A549 (cell line): ENCODE measurements around the gene NDC1. TPM values are rescaled to one million over a fixed set of nuclear protein-coding genes. Genes with fewer than 3 reads are reported as not detected.

ENCODE experiments used
- ATAC-seq, 2 experiments: fragments of 200-7000 bp in 1 of 2; fragments of >200 bp in 1 of 2; cut with Nextera tagmentation in 1 of 2; cut with Tn5 transposase in 1 of 2; 3 replicates each; pipeline versions ENCODE4 v1.8.0 to v1.9.1; 2018 to 2020; ENCODE audit warnings: mild to moderate bottlenecking in 1 of 2, moderate library complexity in 1 of 2
- CTCF ChIA-PET: fragments of 300-600 bp; sonication (Branson Sonifier 250); formaldehyde crosslinking; extraction: SDS; loops from one replicate; lab custom pipeline; 2021; ENCODE audit warnings: antibody characterized with exemption, inconsistent platforms; lab: Yijun Ruan, JAX
- POLR2A ChIA-PET: fragments of 350-600 bp; formaldehyde crosslinking; extraction: SDS; loops from one replicate; lab custom pipeline; 2021; ENCODE audit warnings: antibody characterized with exemption, inconsistent platforms; lab: Yijun Ruan, JAX
- DNase-seq, 2 experiments: peaks; one replicate each; pipeline versions ENCODE4 v3.0.0 to v3.0.0-alpha.2; 2011 to 2016; ENCODE audit warnings: low read depth in 1 of 2, low spot score in 1 of 2
- FAIRE-seq: peaks from 2 replicates; lab custom pipeline; 2011; peaks lifted over from hg19 to GRCh38; lab: Jason Lieb, UNC
- H3K27ac ChIP-seq, 2 experiments: fragments of >200 bp; sonication (Bioruptor Twin); formaldehyde crosslinking; 3 replicates each; pipeline ENCODE4 v1.5.1; 2016 to 2017
- H3K4me1 ChIP-seq: fragments of >200 bp; sonication (Bioruptor Twin); formaldehyde crosslinking; 3 replicates; pipeline ENCODE4 v1.6.1; 2016
- H3K4me2 ChIP-seq: fragments of >200 bp; sonication (Bioruptor Twin); formaldehyde crosslinking; 3 replicates; pipeline ENCODE4 v1.6.1; 2016
- H3K4me3 ChIP-seq: fragments of >200 bp; sonication (Bioruptor Twin); formaldehyde crosslinking; 3 replicates; pipeline ENCODE4 v1.5.1; 2016
- H3K9me3 ChIP-seq: fragments of >200 bp; sonication (Bioruptor Twin); formaldehyde crosslinking; 3 replicates; pipeline ENCODE4 v1.6.1; 2016
- CBX8 ChIP-seq: fragments of 200-600 bp; sonication (generic); IDR thresholded peaks from 2 replicates; pipeline ENCODE4 v1.6.1; 2016
- CHD4 ChIP-seq: fragments of 200-600 bp; sonication (generic); IDR thresholded peaks from 2 replicates; pipeline ENCODE4 v1.6.1; 2016; ENCODE audit warnings: antibody characterized with exemption, mild to moderate bottlenecking, borderline replicate concordance
- EHMT2 ChIP-seq: fragments of 200-600 bp; sonication (generic); IDR thresholded peaks from 2 replicates; pipeline ENCODE4 v1.6.1; 2016; ENCODE audit warnings: antibody characterized with exemption, low read depth, mild to moderate bottlenecking, moderate library complexity
- EP300 ChIP-seq, 2 experiments: fragments of >200 bp; sonication (Bioruptor Twin); formaldehyde crosslinking; IDR thresholded peaks; 2 replicates in 1 of 2; 3 replicates in 1 of 2; pipeline ENCODE4 v1.6.1; 2016 to 2017
- MAZ ChIP-seq: fragments of 150-350 bp; IDR thresholded peaks from 2 replicates; pipeline ENCODE4 v1.6.1; 2014; ENCODE audit warnings: antibody characterized with exemption, low read depth, low read length, borderline replicate concordance
- POLR2AphosphoS2 ChIP-seq: conservative IDR thresholded peaks from 2 replicates; pipeline ENCODE4 v1.6.1; 2012; ENCODE audit warnings: low read length, improper control_type of control experiment, inconsistent platforms
- RARB ChIP-seq: fragments of 250-450 bp; sonication (Bioruptor Pico); IDR thresholded peaks from 2 replicates; pipeline ENCODE4 v1.8.0; 2021; ENCODE audit warnings: mild to moderate bottlenecking, moderate library complexity
- WGBS: methylation state at CpG from one replicate; pipeline ENCODE4 v1.1.6; 2017; ENCODE audit errors: missing lambda C conversion rate; 5-methylcytosine and 5-hydroxymethylcytosine counted together
- polyA plus RNA-seq, 4 experiments: library from polyadenylated mRNA; depleted of rRNA in 3 of 4; stranded (reverse); fragments of >200 nt; fragmentation: RNase III in 1 of 4; extraction: RNeasy Plus Mini Kit Qiagen cat#74134 plus additional on column Dnase treatment in 1 of 4; gene quantifications; 2 replicates in 3 of 4; 3 replicates in 1 of 4; pipeline ENCODE4 v1.2.3, GENCODE V29; 2011 to 2017
- TF ChIP-seq, protein P1 (sequence below): fragments of 150-350 bp; IDR thresholded peaks from 2 replicates; pipeline ENCODE4 v1.6.1; 2014; ENCODE audit warnings: low read depth, mild to moderate bottlenecking, low read length
- TF ChIP-seq, protein P2 (sequence below): fragments of 450-650 bp; IDR thresholded peaks from 2 replicates; pipeline ENCODE4 v1.6.1; 2014; ENCODE audit warnings: antibody characterized with exemption
- TF ChIP-seq, protein P3 (sequence below): fragments of 200-600 bp; sonication (generic); IDR thresholded peaks from 2 replicates; pipeline ENCODE4 v1.6.1; 2016; ENCODE audit warnings: antibody characterized with exemption, mild to moderate bottlenecking, moderate library complexity
- TF ChIP-seq, protein P4 (sequence below): IDR thresholded peaks from 2 replicates; pipeline ENCODE4 v1.6.1; 2012; ENCODE audit warnings: low read depth, borderline replicate concordance
- TF ChIP-seq, protein P5 (sequence below): IDR thresholded peaks from 2 replicates; pipeline ENCODE4 v1.6.1; 2012

The NDC1 gene
- polyA plus RNA-seq, 2 of the 4 experiments (the other 2 are of a cell fraction): 26.4 to 49.5 TPM

DNA sequence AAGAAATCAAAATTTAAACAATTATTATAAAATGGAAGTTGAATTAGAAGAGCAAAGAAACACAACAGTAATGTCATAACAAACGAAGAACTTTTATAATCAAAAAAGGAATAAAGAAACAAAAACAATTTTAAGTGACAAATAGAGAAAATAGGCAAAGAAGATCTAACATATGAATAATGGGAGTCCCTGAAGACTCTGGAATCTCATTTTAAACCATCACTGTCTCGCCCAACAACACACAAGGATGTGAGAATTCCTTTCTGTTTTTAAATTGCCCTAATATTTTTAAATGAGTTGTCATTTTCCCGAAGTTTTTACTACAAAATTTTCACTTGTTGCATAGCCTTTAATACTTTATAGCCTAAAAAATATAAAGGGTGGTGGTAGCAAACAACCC is 4.3 kb upstream of the NDC1 start:
- TF ChIP-seq EP300 (IDR thresholded peaks at IDR 0.05) (no peak), POLR2AphosphoS2 (no peak)
- TF ChIP-seq, protein P1, sequence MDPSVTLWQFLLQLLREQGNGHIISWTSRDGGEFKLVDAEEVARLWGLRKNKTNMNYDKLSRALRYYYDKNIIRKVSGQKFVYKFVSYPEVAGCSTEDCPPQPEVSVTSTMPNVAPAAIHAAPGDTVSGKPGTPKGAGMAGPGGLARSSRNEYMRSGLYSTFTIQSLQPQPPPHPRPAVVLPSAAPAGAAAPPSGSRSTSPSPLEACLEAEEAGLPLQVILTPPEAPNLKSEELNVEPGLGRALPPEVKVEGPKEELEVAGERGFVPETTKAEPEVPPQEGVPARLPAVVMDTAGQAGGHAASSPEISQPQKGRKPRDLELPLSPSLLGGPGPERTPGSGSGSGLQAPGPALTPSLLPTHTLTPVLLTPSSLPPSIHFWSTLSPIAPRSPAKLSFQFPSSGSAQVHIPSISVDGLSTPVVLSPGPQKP: no peak
- no peaks in the 10 kb centered on the region for H3K4me1 ChIP-seq
- no peak overlapping the region for H3K27ac ChIP-seq
- WGBS: 2% methylated on average over 3 of the region's 3 CpGs
- FAIRE-seq (no peak), ATAC-seq (no peak), DNase-seq (no peak)
- H3K4me2 ChIP-seq: no peak overlapping the region
- 0 out of 3 replicates have a peak, but pooled peaks cover 9% of the 10 kb centered on the region for H3K9me3 ChIP-seq
- ChIA-PET POLR2A (no interaction called here), CTCF (interaction anchor here (0.6 kb wide), 1 partner anchor 31 kb away, joined by 3 read pairs; no protein-coding TSS in a partner anchor)
- no peak overlapping the region for H3K4me3 ChIP-seq

DNA sequence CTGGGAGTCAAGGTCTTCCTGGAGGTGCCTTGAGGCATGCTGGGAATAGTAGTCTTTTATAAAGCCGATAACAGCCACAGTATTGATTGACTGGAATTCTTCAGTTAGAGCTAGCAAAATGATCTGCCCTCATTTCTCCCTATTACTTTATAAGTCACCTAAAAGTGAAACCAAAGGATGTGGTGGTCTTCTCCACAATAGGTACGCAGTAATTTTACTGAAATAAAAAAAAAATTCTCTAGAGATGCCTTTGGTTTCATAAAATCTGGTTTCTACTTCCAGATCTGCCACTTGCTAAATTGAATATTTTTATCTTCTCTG is 518 bp upstream of the NDC1 start:
- Histone ChIP-seq H3K4me1 (peaks cover 8% of the 10 kb centered on the region; the same call in 2 of the 3 replicates), H3K4me3 (peak overlapping the region; percentile 72), H3K4me2 (peak overlapping the region; percentile 70), H3K27ac (peak overlapping the region; percentile 97 to 99; a peak in 3 of 6 replicates), H3K9me3 (0 out of 3 replicates have a peak, but pooled peaks cover 9% of the 10 kb centered on the region)
- ChIA-PET CTCF (no interaction called here), POLR2A (interaction anchor here (0.5 kb wide), 1 partner anchor 475 kb away, joined by 3 read pairs; no protein-coding TSS in a partner anchor)
- FAIRE-seq (no peak), ATAC-seq (no peak), DNase-seq (no peak)
- TF ChIP-seq, protein P2, sequence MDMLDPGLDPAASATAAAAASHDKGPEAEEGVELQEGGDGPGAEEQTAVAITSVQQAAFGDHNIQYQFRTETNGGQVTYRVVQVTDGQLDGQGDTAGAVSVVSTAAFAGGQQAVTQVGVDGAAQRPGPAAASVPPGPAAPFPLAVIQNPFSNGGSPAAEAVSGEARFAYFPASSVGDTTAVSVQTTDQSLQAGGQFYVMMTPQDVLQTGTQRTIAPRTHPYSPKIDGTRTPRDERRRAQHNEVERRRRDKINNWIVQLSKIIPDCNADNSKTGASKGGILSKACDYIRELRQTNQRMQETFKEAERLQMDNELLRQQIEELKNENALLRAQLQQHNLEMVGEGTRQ: no peak
- WGBS: 2% methylated on average over 2 of the region's 2 CpGs

DNA sequence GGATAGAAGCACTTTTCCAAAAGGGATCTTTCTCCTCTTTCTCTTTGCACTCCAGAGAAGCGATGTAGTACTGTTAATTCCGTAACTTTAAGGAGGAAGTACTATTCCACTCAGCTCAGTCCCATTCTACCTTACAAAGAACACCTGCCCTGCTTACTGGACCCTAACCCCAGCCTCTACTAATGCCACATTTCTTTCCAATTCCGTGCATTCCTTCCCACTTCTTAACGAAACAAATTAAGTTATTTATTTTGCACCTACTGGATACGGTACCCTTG is 511 bp downstream of the NDC1 start:
- FAIRE-seq (no peak), DNase-seq (no peak), ATAC-seq (peak; percentile 7 to 9; a peak in 3 of 6 replicates)
- ChIA-PET POLR2A (interaction anchor here (0.7 kb wide), 1 partner anchor 223 kb away, joined by 4 read pairs; no protein-coding TSS in a partner anchor), CTCF (interaction anchor here (0.6 kb wide), 1 partner anchor 31 kb away, joined by 3 read pairs; no protein-coding TSS in a partner anchor)
- WGBS: 3% methylated on average over 5 of the region's 5 CpGs
- Histone ChIP-seq H3K4me3 (peak overlapping the region; percentile 72), H3K27ac (peak overlapping the region; percentile 97 to 99), H3K9me3 (0 out of 3 replicates have a peak, but pooled peaks cover 9% of the 10 kb centered on the region), H3K4me2 (peak overlapping the region; percentile 70), H3K4me1 (peaks cover 8% of the 10 kb centered on the region; the same call in 2 of the 3 replicates)
- no peak for TF ChIP-seq CHD4
- no peak for TF ChIP-seq RARB
- no peak for TF ChIP-seq EHMT2
- TF ChIP-seq MAZ: no peak
- TF ChIP-seq, protein P3, sequence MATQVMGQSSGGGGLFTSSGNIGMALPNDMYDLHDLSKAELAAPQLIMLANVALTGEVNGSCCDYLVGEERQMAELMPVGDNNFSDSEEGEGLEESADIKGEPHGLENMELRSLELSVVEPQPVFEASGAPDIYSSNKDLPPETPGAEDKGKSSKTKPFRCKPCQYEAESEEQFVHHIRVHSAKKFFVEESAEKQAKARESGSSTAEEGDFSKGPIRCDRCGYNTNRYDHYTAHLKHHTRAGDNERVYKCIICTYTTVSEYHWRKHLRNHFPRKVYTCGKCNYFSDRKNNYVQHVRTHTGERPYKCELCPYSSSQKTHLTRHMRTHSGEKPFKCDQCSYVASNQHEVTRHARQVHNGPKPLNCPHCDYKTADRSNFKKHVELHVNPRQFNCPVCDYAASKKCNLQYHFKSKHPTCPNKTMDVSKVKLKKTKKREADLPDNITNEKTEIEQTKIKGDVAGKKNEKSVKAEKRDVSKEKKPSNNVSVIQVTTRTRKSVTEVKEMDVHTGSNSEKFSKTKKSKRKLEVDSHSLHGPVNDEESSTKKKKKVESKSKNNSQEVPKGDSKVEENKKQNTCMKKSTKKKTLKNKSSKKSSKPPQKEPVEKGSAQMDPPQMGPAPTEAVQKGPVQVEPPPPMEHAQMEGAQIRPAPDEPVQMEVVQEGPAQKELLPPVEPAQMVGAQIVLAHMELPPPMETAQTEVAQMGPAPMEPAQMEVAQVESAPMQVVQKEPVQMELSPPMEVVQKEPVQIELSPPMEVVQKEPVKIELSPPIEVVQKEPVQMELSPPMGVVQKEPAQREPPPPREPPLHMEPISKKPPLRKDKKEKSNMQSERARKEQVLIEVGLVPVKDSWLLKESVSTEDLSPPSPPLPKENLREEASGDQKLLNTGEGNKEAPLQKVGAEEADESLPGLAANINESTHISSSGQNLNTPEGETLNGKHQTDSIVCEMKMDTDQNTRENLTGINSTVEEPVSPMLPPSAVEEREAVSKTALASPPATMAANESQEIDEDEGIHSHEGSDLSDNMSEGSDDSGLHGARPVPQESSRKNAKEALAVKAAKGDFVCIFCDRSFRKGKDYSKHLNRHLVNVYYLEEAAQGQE: no peak
- TF ChIP-seq CBX8: no peak
- TF ChIP-seq, protein P2: no peak
- TF ChIP-seq, protein P4, sequence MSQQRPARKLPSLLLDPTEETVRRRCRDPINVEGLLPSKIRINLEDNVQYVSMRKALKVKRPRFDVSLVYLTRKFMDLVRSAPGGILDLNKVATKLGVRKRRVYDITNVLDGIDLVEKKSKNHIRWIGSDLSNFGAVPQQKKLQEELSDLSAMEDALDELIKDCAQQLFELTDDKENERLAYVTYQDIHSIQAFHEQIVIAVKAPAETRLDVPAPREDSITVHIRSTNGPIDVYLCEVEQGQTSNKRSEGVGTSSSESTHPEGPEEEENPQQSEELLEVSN: no peak
- TF ChIP-seq, protein P5, sequence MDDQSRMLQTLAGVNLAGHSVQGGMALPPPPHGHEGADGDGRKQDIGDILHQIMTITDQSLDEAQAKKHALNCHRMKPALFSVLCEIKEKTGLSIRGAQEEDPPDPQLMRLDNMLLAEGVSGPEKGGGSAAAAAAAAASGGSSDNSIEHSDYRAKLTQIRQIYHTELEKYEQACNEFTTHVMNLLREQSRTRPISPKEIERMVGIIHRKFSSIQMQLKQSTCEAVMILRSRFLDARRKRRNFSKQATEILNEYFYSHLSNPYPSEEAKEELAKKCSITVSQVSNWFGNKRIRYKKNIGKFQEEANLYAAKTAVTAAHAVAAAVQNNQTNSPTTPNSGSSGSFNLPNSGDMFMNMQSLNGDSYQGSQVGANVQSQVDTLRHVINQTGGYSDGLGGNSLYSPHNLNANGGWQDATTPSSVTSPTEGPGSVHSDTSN: no peak
- TF ChIP-seq, protein P1: no peak
